ENCODE measurements around the gene PRAMEF12.
"Not testable (repeated sequence)": the region's sequence is repeated elsewhere in the genome, so short reads cannot be mapped to it uniquely, and the experiment has no call there.

The PRAMEF12 gene

DNA sequence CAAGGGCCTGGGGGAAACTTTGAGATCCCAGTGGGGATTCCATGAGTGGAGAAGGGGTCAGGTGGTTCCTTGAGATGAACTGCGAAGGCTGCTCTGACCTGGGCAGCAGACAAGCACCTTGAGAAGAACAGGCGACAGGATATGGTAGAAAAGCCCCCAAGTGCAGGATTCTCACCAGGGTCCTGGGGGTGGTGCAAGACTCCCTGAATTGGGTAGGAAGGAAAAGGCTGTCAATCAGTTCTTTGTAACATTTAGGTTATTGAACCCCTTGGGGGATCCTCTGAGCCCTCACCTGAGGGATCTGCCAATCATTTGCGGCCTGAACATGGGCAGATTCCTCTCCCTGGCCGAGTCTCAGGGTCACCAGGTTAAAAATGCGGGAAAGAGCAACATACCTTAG, 2.4 kb upstream of the PRAMEF12 start:
- no peak for DNase-seq

DNA sequence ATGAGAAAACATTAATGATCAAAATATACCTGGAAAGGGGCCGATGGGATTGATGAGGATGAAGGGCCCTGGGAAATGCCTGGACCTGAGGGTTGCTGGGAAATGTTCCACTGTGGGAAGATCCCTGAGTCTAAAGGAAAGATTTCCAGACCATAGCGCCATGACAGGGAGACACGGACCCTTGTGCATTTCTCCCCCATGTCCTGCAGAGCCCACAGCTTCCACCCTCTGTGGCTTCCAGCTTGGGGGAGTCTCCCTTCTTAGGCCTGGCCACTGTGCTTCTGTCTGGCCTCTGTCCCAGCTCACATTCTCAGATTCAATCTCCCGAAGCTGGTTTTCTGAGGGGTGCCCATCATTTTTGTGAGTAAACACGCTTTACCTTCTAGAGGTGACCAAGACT, 1.0 kb upstream of the PRAMEF12 start:
- DNase-seq = no peak

DNA sequence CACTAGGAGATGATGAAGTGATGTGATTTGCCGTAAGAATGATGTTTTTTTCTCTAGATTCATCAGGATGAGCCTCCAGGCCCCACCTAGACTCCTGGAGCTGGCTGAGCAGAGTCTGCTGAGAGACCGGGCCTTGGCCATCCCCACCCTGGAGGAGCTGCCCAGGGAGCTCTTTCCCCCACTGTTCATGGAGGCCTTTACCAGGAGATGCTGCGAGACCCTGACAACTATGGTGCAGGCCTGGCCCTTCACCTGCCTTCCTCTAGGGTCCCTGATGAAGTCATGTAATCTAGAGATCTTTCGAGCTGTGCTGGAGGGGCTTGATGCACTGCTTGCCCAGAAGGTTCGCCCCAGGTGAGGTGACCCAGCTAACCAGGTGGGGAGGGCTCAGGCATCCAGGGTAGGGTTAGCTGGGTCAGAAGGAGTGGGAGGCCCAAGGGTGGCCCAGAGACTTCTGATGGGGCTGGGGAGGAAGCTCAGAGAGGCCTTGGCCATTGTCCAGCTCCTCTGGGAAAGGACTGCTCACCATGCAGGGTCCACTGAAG, 1.3 kb downstream of the PRAMEF12 start:
- no peak for DNase-seq

- no peak for DNase-seq
Observed at GRCh38 chr1:12775443-12775842, 1.9 kb downstream of the PRAMEF12 start.

DNA sequence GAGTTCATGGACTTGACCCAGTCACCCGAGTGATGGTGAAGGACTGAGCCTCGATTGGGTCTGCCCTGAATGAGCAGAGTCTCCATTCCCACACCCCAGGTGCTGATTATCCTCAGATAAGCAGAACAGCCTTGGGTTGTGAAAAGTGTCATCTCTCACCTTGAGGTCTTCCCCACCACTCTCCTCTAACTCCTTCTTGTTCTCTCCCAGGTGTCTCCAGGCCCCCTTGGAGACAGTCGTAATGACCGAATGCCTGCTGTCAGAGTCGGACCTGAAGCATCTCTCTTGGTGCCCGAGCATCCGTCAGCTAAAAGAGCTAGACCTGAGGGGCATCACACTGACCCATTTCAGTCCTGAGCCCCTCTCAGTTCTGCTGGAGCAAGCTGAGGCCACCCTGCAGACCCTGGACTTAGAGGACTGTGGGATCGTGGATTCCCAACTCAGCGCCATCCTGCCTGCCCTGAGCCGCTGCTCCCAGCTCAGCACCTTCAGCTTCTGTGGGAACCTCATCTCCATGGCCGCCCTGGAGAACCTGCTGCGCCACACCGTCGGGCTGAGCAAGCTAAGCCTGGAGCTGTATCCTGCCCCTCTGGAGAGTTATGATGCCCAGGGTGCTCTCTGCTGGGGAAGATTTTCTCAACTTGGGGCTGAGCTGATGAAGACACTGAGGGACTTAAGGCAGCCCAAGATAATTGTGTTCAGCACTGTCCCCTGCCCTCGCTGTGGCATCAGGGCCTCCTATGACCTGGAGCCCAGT, 3.4 kb downstream of the PRAMEF12 start:
- no peak for DNase-seq

DNA sequence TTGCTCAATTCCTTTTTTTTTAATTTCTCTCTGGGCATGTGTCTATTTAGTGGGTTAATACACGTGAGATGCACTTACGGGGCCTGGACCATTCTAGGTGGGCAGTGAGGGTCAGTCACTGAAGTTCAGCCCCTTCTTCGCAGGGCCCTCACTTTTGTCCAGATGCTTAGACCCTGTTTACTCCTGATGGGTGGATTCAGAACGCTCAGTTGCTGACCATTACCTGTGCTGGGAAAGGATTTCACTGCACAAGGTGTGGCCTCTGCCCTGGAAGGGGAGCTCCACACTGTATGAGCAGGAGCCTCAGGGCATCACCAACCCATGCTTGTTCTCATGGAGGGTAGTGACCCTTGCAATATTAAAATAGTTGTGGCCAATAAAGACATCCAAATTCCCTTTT, 4.5 kb downstream of the PRAMEF12 start:
- DNase-seq = no peak

DNA sequence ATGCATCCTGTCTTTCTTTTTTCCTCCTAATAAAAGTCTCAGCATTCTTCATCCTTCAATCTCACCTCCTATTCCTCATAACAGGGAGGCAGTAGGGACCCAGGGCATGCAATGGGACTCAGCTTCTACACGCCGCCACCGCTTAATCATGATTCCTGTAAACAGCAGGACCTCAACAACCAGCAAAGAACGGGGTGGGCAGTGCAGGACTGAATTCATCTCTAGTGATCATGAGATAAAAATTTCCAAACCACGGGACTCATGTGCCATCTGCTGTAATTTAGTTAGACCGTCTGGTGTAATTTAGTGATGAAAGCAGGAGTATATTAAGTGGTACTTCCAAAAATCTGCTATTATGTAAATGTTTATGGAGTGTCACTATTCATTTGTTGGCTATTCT, 5.4 kb downstream of the PRAMEF12 start:
- DNase-seq = no peak

DNA sequence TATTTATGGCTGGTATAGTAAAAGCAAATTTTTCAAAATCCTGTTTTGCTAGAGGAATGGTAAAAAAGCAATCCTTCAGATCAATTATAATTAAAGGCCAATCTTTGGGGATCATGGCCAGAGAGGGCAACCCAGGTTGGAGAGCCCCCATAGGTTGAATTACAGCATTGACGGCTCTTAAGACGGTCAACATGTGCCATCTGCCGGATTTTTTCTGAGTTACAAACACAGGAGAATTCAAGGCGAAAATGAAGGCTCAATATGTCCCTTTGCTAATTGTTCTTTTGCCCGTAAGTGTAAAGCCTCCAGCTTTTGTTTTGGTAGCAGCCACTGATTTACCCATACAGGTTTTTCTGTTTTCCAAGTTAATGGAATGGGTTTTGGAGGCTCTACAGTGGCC, 8.0 kb downstream of the PRAMEF12 start:
- not testable (repeated sequence) for DNase-seq

- DNase-seq = not testable (repeated sequence)
Observed at GRCh38 chr1:12783783-12784182, 10.2 kb downstream of the PRAMEF12 start.

GRCh38 chr1:12784729-12785128, 11.2 kb downstream of the PRAMEF12 start:
- not testable (repeated sequence) for DNase-seq

DNA sequence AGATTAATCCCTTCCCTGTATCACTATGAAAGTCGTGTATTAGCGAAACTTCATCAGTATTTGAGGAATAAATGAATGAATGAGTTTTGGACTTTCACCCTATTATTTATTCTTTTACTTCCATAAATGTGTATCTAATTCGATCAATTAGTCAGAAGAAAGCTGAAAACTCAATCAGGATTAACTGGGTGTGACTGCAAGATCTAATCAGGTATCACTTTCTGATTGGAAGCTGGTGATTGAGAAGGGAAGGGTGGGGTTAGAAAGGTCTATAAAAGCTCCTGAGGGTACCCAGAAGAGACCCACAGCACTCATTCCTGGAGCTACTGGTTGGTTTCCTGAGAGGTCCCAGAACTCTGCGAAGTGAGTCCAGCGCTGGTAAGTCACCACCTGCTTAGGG, 17.6 kb downstream of the PRAMEF12 start, which contains the start of gene PRAMEF1:
PRAMEF1 (plus strand) TSS at position 301 of the 400 bp plus-strand sequence. CDS start 1,831 bp downstream, outside the sequence.
- not testable (repeated sequence) for DNase-seq

DNA sequence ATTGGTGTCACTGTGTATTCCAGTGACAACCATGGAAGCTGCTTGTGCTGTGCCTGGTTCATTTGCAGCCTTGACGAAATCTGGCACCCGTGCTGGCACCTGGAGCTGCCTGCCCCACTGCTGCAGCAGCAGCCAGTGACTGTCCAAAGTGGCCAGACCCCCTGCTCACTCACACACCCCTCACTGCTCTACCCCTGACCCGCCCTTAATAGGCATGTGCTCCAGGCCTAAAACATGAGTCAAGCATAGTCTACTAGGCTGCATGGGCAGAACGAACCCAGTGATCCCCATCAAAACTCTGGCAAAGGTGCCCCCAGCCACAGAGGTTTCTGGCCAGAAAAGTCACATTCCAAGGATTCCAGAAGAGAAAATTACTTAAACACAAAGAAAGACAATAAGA, 25.4 kb downstream of the PRAMEF12 start:
- DNase-seq = no peak

GRCh38 chr1:12799730-12800129, 26.2 kb downstream of the PRAMEF12 start:
- no peak for DNase-seq

DNA sequence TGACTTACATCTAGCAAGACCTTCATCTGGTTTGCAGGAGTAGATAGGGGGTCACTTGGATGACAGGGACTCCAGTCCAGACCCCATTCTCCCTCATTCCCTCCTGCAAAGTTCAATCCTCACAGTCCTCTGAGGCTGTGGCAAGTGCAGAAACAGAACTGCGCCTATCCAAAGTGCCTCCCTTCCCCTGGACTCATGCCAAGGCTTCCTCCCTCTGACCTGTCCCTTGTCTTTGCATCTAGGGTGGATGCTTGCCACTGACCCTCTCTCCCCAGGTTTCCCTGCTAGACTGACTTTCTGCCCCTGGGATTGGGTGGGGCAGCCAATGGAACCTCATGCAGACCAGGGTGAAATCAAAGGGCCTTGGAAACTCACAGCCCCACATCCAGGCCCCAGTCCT, 36.4 kb downstream of the PRAMEF12 start:
- DNase-seq = no peak

GRCh38 chr1:12810691-12811408, 37.3 kb downstream of the PRAMEF12 start:
- no peak for DNase-seq

GRCh38 chr1:12811409-12811784, 37.9 kb downstream of the PRAMEF12 start:
- no peak for DNase-seq

GRCh38 chr1:12819061-12819460, 45.5 kb downstream of the PRAMEF12 start:
- DNase-seq = not testable (repeated sequence)

Data from DMS 273 treated with DMSO at 0.1 percent for 48 hours (cell line).